Endothelial cell of umbilical vein (primary cell): ENCODE data around the gene OR4K15.

ENCODE experiments used
- MAX ChIP-seq: IDR thresholded peaks from 2 replicates; pipeline ENCODE4 v1.6.1; 2011; ENCODE audit not compliant: insufficient read depth, insufficient read length
- POLR2A ChIP-seq: IDR thresholded peaks from 2 replicates; pipeline ENCODE4 v1.6.1; 2012; ENCODE audit warnings: low read depth, mild to moderate bottlenecking, control low read depth, low read length
- TF ChIP-seq, protein P1 (sequence below), 2 donors: IDR thresholded peaks; 1 replicate in 1 of 2; 2 replicates in 1 of 2; pipeline ENCODE4 v1.5.1; 2011; ENCODE audit warnings: low read length in 2 of 2, mild to moderate bottlenecking in 2 of 2, moderate library complexity in 2 of 2, control low read depth in 1 of 2, inconsistent platforms in 1 of 2, low read depth in 1 of 2; ENCODE audit not compliant: insufficient read depth in 1 of 2; ENCODE audit errors: extremely low read depth in 1 of 2

- no peak for TF ChIP-seq MAX
- TF ChIP-seq, protein P1, sequence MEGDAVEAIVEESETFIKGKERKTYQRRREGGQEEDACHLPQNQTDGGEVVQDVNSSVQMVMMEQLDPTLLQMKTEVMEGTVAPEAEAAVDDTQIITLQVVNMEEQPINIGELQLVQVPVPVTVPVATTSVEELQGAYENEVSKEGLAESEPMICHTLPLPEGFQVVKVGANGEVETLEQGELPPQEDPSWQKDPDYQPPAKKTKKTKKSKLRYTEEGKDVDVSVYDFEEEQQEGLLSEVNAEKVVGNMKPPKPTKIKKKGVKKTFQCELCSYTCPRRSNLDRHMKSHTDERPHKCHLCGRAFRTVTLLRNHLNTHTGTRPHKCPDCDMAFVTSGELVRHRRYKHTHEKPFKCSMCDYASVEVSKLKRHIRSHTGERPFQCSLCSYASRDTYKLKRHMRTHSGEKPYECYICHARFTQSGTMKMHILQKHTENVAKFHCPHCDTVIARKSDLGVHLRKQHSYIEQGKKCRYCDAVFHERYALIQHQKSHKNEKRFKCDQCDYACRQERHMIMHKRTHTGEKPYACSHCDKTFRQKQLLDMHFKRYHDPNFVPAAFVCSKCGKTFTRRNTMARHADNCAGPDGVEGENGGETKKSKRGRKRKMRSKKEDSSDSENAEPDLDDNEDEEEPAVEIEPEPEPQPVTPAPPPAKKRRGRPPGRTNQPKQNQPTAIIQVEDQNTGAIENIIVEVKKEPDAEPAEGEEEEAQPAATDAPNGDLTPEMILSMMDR (IDR thresholded peaks at IDR 0.05; ENCODE audit: extremely low read depth in 1 of 2, insufficient read depth in 1 of 2, low read depth in 1 of 2, low read length in 2 of 2), result no peak
- TF ChIP-seq POLR2A, result no peak
These were observed 26.9 kb downstream of the OR4K15 start for GRCh38 chr14:20002319-20002718.
